BLaER1 treated with 17β-estradiol and CSF1 and Interleukin-3, amounts not matched to agents 10 nM and 100 nM (cell line): ENCODE measurements around the gene SORBS1.

ENCODE experiments used
- H3K27ac ChIP-seq, 11 experiments: shearing (Covaris generic); formaldehyde crosslinking; 2 replicates each; pipeline ENCODE4 v1.8.1; 2022
- H3K27me3 ChIP-seq, 11 experiments: shearing (Covaris generic); formaldehyde crosslinking; 2 replicates each; pipeline ENCODE4 v1.8.1; 2022
- H3K36me3 ChIP-seq, 11 experiments: shearing (Covaris generic); formaldehyde crosslinking; 2 replicates each; pipeline ENCODE4 v1.8.1; 2022
- H3K4me1 ChIP-seq, 10 experiments: shearing (Covaris generic); formaldehyde crosslinking; 2 replicates each; pipeline ENCODE4 v1.8.1; 2022
- H3K4me2 ChIP-seq, 11 experiments: shearing (Covaris generic); formaldehyde crosslinking; 2 replicates each; pipeline ENCODE4 v1.8.1; 2022
- H3K4me3 ChIP-seq, 10 experiments: shearing (Covaris generic); formaldehyde crosslinking; 2 replicates each; pipeline ENCODE4 v1.8.1; 2022
- H3K9ac ChIP-seq, 11 experiments: shearing (Covaris generic); formaldehyde crosslinking; 2 replicates each; pipeline ENCODE4 v1.8.1; 2022
- H3K9me3 ChIP-seq, 11 experiments: shearing (Covaris generic); formaldehyde crosslinking; replicated peaks in 1 of 11; 2 replicates each; pipeline ENCODE4 v1.8.1; 2022
- H4K20me1 ChIP-seq, 11 experiments: shearing (Covaris generic); formaldehyde crosslinking; 2 replicates each; pipeline ENCODE4 v1.8.1; 2022
- Cebpa-rat ChIP-seq, 11 experiments: shearing (Covaris generic); IDR thresholded peaks; 2 replicates each; pipeline ENCODE4 v1.8.1; 2022

The SORBS1 gene

GRCh38 chr10:95407546-95407945 is 153.6 kb downstream of the SORBS1 start:
- Histone ChIP-seq H3K27ac (no peak overlapping the region), H3K4me1 (peaks cover 18 to 83% (median 52%) of the 10 kb centered on the region in 10 experiments), H3K9ac (no peak overlapping the region), H3K4me3 (no peak overlapping the region), H3K27me3 (no peaks in the 10 kb centered on the region), H3K36me3 (peaks cover 0 to 87% (median 55%) of the 10 kb centered on the region in 11 experiments; a peak in 15 of 22 replicates), H3K4me2 (peak overlapping the region in 4 of 11 experiments; percentile 18 to 99 (median 62); a peak in 5 of 22 replicates), H4K20me1 (peaks cover 0 to 64% (median 0%) of the 10 kb centered on the region in 11 experiments; a peak in 4 of 22 replicates), H3K9me3 (no peaks in the 10 kb centered on the region)
- no peak for TF ChIP-seq Cebpa-rat (IDR thresholded peaks at IDR 0.05)

GRCh38 chr10:95406651-95407280 is 154.4 kb downstream of the SORBS1 start:
- Histone ChIP-seq H3K9ac (no peak overlapping the region), H3K4me3 (no peak overlapping the region), H4K20me1 (peaks cover 0 to 72% (median 0%) of the 10 kb centered on the region in 11 experiments; a peak in 4 of 22 replicates), H3K9me3 (no peaks in the 10 kb centered on the region), H3K36me3 (peaks cover 0 to 95% (median 61%) of the 10 kb centered on the region in 11 experiments; a peak in 15 of 22 replicates), H3K27ac (no peak overlapping the region), H3K4me1 (peaks cover 13 to 82% (median 44%) of the 10 kb centered on the region in 10 experiments), H3K27me3 (no peaks in the 10 kb centered on the region), H3K4me2 (peak overlapping the region in 6 of 11 experiments; percentile 11 to 99 (median 26); a peak in 8 of 22 replicates)
- no peak for TF ChIP-seq Cebpa-rat (IDR thresholded peaks at IDR 0.05)

- TF ChIP-seq Cebpa-rat (IDR thresholded peaks at IDR 0.05): no peak
- Histone ChIP-seq H3K4me1 (peaks cover 13 to 81% (median 36%) of the 10 kb centered on the region in 10 experiments), H3K4me2 (peak overlapping the region in 3 of 11 experiments; percentile 3 to 10 (median 10); a peak in 1 of 22 replicates), H4K20me1 (peaks cover 0 to 82% (median 0%) of the 10 kb centered on the region in 11 experiments; a peak in 4 of 22 replicates), H3K27ac (no peak overlapping the region), H3K9me3 (no peaks in the 10 kb centered on the region), H3K9ac (no peak overlapping the region), H3K4me3 (no peak overlapping the region), H3K27me3 (no peaks in the 10 kb centered on the region), H3K36me3 (peaks cover 0 to 100% (median 70%) of the 10 kb centered on the region in 11 experiments; a peak in 15 of 22 replicates)
These were observed 155.5 kb downstream of the SORBS1 start for GRCh38 chr10:95405655-95406054.

- no peak overlapping the region for H3K9ac ChIP-seq
- no peaks in the 10 kb centered on the region for H3K9me3 ChIP-seq
- no peak overlapping the region for H3K4me3 ChIP-seq
- H3K4me2 ChIP-seq: peak overlapping the region in 5 of 11 experiments; percentile 1 to 22 (median 10); a peak in 3 of 22 replicates
- no peak overlapping the region for H3K27ac ChIP-seq
- H4K20me1 ChIP-seq: peaks cover 0 to 86% (median 0%) of the 10 kb centered on the region in 11 experiments; a peak in 4 of 22 replicates
- H3K36me3 ChIP-seq: peaks cover 0 to 100% (median 73%) of the 10 kb centered on the region in 11 experiments; a peak in 15 of 22 replicates
- H3K4me1 ChIP-seq: peaks cover 13 to 81% (median 34%) of the 10 kb centered on the region in 10 experiments
- H3K27me3 ChIP-seq: no peaks in the 10 kb centered on the region
- TF ChIP-seq Cebpa-rat (IDR thresholded peaks at IDR 0.05): no peak
These were observed 156.3 kb downstream of the SORBS1 start for GRCh38 chr10:95404864-95405263.

- no peak overlapping the region for H3K4me3 ChIP-seq
- H3K27ac ChIP-seq: no peak overlapping the region
- peaks cover 9 to 80% (median 30%) of the 10 kb centered on the region in 10 experiments for H3K4me1 ChIP-seq
- H3K9me3 ChIP-seq: no peaks in the 10 kb centered on the region
- peaks cover 0 to 100% (median 77%) of the 10 kb centered on the region in 11 experiments; a peak in 16 of 22 replicates for H3K36me3 ChIP-seq
- H3K9ac ChIP-seq: no peak overlapping the region
- TF ChIP-seq Cebpa-rat (IDR thresholded peaks at IDR 0.05): no peak
- H3K4me2 ChIP-seq: no peak overlapping the region
- peaks cover 0 to 86% (median 0%) of the 10 kb centered on the region in 11 experiments; a peak in 4 of 22 replicates for H4K20me1 ChIP-seq
- H3K27me3 ChIP-seq: no peaks in the 10 kb centered on the region
These were observed 156.7 kb downstream of the SORBS1 start for GRCh38 chr10:95404462-95404858.

GRCh38 chr10:95403700-95404461 is 157.3 kb downstream of the SORBS1 start:
- no peaks in the 10 kb centered on the region for H3K27me3 ChIP-seq
- no peak for TF ChIP-seq Cebpa-rat (IDR thresholded peaks at IDR 0.05)
- no peak overlapping the region for H3K4me3 ChIP-seq
- H3K9ac ChIP-seq: no peak overlapping the region
- H3K4me2 ChIP-seq: no peak overlapping the region
- peaks cover 0 to 100% (median 81%) of the 10 kb centered on the region in 11 experiments; a peak in 16 of 22 replicates for H3K36me3 ChIP-seq
- H3K27ac ChIP-seq: no peak overlapping the region
- peaks cover 3 to 80% (median 26%) of the 10 kb centered on the region in 10 experiments for H3K4me1 ChIP-seq
- no peaks in the 10 kb centered on the region for H3K9me3 ChIP-seq
- peaks cover 0 to 87% (median 0%) of the 10 kb centered on the region in 11 experiments; a peak in 4 of 22 replicates for H4K20me1 ChIP-seq

- Histone ChIP-seq H3K27ac (no peak overlapping the region), H4K20me1 (peaks cover 0 to 89% (median 0%) of the 10 kb centered on the region in 11 experiments; a peak in 4 of 22 replicates), H3K27me3 (no peaks in the 10 kb centered on the region), H3K9me3 (no peaks in the 10 kb centered on the region), H3K4me2 (no peak overlapping the region; a peak in 1 of 22 replicates), H3K4me1 (peaks cover 0 to 80% (median 30%) of the 10 kb centered on the region in 10 experiments; a peak in 17 of 20 replicates), H3K4me3 (no peak overlapping the region), H3K9ac (no peak overlapping the region), H3K36me3 (peaks cover 0 to 100% (median 87%) of the 10 kb centered on the region in 11 experiments; a peak in 16 of 22 replicates)
- TF ChIP-seq Cebpa-rat (IDR thresholded peaks at IDR 0.05): no peak
These were observed 159.3 kb downstream of the SORBS1 start for GRCh38 chr10:95401704-95402469.

- Histone ChIP-seq H3K9ac (no peak overlapping the region), H3K27me3 (no peaks in the 10 kb centered on the region), H3K4me3 (no peak overlapping the region), H3K4me2 (peak overlapping the region in 6 of 11 experiments; percentile 1 to 24 (median 10); a peak in 3 of 22 replicates), H3K4me1 (peaks cover 4 to 81% (median 39%) of the 10 kb centered on the region in 10 experiments; a peak in 18 of 20 replicates), H4K20me1 (peaks cover 0 to 91% (median 0%) of the 10 kb centered on the region in 11 experiments; a peak in 4 of 22 replicates), H3K36me3 (peaks cover 0 to 100% (median 80%) of the 10 kb centered on the region in 11 experiments; a peak in 16 of 22 replicates), H3K9me3 (no peaks in the 10 kb centered on the region), H3K27ac (no peak overlapping the region)
- no peak for TF ChIP-seq Cebpa-rat (IDR thresholded peaks at IDR 0.05)
These were observed 160.4 kb downstream of the SORBS1 start for GRCh38 chr10:95400787-95401186.
